SIG-M5 (cell line): ENCODE results near the gene PDE11A.
"Not testable (repeated sequence)": the region's sequence is repeated elsewhere in the genome, so short reads cannot be mapped to it uniquely, and the experiment has no call there.

Experiments
- DNase-seq: peaks from one replicate; lab custom pipeline; 2025; lab: John Stamatoyannopoulos, UW

The PDE11A gene

DNA sequence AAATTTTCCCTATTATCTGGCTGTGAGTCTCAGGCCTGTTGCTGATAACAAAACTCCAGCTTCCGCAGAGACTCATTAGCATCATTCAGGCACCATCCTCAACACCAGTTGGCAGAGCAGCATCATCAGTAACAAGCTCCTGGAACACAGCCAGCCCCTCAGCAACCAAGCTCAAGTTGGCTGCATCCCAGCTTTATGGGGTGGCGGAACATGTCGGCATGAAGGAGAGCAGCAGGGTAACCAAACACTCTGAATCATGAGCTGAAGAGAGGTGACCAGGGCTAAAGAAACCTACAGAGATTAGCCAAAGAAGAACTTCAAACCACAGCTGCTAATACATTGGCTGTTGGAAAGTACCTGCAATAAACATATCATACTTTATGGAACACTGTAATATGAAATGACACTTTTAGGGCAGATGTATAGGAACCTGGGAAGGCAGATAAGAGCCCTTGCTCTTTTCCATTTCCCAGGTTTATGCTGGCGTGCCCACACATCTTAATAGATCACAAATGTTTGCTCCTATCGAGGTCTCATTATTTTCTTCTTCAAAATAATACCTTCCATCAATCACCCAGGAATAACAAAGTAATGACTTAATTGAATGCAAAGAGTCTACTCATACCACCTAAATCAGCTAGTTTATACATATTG is 63.8 kb downstream of the PDE11A start:
- no peak for DNase-seq

DNA sequence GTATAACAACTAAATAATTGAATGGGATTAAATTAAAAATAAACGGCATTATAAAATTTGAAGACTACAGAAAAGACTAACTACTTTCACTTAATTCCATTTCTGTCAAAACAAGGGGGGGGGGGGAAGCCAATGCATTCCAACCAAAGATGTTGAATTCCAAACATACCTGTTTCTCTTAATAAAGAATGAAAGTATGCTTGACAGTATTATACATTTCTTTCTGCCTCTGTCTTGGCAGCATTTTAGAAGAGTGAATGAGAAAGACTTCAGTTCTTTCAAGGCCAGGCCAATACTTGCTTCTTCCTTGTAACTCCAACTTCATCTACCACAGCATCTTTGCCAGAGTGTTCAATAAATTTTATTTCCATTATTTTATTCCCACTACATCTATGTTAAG is 65.9 kb downstream of the PDE11A start:
- DNase-seq = no peak

DNA sequence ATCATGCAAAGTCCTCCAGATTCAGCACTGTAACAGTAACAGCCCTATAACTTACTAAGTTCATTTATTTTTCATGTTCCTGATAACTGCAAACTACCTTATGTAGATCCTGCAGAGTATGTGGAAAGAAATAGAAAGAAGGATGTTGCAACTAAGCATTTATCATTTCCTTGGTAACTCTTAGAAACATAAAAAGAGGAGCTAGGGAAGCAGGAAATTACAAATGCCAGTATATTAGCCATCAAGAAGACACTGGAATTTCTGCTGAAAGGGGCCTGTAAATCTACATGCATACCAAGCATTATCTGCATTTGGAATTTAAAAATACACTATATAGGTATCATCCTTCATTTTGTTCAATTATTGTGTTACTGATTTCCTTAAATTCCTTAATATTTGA is 66.8 kb downstream of the PDE11A start:
- DNase-seq = no peak

DNA sequence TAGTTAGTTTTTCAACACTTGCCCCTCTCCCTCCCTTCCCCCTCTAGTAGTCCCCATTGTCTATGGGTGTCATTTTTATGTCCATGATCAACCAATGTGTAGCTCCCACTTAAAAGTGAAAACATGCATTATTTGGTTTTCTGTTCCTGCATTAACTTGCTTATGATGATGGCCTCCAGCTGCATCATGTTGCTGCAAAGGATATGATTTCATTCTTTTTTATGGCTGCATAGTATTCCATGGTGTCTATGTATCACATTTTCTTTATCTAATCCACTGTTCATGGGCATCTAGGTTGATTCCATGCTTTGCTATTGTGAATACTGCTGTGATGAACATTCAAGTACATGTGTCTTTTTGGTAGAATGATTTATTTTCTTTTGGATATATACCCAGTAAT is 70.5 kb downstream of the PDE11A start:
- no peak for DNase-seq

DNA sequence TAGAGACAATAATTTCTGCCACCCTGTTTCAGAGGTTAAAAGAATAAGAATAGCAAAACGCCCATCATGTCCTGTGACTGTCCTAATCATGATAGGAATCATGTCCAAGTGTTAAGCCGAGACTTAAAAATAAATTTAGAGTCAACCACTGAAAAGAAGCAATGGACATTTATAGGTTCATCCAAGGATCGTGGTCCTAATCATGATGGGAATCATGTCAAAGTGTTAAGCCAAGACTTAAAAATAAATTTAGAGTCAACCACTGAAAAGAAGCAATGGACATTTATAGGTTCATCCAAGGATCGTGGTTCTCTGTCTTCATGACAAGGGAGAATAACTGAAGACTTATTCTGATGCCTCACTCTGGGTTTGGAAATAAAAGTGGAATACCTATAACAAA is 73.6 kb downstream of the PDE11A start:
- DNase-seq = no peak

DNA sequence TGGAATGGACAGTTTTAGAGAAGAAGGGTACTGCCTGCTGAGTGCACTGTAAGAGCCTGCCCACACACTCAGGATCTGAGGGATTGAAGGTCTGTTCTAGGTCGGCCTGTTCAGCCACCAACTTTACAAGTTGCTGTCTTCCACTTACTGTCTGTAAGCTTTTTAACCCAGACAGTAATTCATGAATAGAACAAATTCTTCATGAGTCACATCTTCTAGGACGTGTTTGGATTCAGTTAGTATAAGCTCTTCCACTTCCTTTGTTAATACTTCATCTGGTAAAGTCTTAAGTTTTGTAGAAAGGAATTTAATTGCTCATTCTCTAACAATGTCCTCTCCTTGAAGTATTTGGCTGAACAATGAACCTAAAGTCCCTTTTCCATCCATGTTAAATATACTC is 74.6 kb downstream of the PDE11A start:
- DNase-seq = no peak

DNA sequence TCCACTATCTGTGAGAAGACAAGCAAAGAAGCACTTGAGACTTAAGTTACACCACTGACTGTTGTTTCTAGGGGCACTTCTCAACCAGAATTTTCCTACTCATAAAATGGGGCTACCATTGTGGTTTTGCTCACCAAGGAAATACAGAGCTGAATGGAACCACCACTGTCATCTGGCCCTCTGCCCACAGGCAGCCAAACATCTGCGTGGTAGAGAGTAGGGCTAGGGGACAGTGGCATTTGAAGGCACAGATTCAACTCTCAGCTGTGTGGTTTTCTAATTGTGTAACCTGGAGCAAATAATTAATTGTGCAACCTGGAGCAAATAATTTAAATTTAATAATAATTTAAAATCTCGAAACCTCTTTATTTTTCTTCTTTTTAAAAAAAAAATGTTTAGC is 79.6 kb downstream of the PDE11A start:
- no peak for DNase-seq

DNA sequence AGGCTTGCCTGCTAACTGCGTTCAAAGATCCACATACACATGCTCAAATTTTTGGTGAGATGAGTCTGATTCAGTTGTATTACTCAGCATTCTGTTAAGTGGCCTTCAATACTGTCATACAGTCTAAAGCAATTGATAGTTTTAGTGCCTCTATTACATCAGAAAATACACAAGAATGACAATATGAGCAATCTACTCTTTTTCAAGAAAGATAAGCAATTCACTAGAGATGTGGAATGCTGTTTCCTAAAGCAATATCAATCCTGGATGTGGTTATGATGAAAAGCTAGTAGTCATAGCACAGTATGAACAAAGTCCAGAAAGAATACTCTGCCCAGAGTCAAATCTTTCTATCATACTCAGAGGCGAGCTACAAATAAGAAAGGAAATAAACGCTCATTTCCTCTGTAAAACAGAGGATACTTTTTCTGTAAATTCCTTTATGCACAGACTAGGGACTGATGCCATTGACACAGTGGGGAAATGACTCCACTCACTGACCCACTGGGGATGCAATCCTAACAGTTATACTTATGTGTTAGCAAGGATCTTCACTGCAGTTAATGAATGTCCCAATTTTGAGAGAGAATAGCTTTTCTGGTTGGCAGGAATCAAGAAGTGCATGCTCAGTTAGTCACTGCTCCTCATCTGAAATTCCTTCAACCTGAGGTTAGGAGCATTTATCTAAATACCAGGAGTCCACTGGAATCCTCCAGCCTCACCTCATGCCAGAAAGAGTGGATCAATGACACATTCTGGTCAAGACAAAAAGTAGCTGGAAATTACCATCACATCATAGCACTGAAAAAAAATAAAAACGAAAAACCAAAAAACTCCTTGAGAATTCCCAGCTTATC is 83.3 kb downstream of the PDE11A start:
- no peak for DNase-seq

DNA sequence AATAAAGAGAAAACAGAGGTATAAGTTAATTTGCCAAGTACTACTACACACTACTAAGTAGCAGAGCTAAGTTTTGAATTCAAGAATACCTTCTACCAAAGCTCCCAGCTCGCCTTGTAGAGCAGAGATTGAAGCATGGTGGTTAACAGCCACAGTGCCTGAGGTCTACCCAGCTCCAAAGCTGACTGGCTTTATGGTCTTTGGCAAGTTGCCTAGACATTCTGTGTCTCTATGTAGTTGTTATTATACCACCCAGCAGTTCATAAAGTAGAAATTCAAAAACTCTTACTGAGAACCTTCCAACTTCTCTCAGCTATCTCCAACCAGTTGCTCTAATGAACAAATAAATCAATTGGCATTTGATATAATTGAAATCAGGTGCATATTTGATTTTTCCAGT is 87.8 kb downstream of the PDE11A start:
- DNase-seq = no peak

DNA sequence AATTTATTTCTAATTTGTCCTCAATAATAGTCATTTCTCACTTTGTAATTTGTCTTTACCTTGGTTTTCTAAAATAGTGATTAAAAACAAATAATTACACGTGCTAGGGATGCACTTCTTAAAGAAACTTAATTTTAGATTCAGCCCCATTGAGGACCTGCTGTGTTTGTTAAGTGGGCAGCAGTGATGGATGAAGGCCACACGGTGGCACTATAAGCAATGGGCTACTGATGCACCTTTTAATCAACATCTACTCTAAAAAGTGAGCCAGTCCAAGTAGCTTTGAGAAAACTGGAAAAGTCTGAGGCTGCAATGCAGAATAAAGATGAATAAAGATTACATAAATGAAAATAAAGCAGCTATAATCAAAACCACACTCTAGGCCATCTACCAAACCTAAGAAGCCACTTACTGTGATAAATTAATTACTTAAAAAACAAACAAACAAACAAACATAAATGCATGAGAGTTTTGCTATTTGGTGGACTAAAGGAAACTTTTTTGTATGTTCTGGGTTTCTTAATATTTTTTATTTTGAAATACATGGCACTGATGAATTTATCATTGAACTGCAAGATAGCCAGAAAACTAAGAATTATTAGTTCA is 89.3 kb downstream of the PDE11A start:
- DNase-seq = no peak

DNA sequence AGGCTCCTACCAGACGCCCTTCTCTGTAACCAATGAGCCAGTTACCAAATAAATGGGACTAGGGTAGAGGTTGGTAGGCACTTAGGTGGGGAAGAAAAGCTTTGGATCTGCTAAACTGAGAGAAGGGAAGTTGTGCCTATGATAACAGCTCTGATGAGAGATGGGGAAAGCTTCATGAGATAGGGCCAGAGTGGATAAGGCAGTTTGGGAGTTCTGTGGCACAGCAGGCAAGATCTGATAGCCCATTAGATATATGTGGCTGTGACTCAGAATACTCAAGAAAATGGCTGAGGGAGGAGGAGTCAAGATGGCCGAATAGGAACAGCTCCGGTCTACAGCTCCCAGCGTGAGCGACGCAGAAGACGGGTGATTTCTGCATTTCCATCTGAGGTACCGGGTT is 99.8 kb downstream of the PDE11A start:
- no peak for DNase-seq

DNA sequence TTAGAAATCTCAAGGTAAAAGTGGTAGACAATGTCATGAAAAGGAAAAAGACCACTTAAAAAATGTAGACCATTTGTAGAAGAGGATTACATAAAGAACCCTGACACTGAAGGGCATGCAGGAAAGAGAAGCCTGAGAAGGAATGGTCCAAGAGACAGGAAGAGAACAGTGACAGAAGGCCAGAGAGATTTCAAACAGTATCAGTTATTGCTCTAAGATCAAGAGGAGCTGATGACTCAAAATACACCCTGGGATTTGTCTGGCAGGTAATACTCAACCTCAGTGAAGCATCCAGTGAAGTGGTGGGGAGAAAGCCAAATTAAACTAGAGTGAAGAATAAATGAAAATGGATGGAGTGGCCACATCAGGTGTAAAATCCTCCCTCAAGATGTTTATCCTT is 100.5 kb downstream of the PDE11A start:
- DNase-seq = no peak

DNA sequence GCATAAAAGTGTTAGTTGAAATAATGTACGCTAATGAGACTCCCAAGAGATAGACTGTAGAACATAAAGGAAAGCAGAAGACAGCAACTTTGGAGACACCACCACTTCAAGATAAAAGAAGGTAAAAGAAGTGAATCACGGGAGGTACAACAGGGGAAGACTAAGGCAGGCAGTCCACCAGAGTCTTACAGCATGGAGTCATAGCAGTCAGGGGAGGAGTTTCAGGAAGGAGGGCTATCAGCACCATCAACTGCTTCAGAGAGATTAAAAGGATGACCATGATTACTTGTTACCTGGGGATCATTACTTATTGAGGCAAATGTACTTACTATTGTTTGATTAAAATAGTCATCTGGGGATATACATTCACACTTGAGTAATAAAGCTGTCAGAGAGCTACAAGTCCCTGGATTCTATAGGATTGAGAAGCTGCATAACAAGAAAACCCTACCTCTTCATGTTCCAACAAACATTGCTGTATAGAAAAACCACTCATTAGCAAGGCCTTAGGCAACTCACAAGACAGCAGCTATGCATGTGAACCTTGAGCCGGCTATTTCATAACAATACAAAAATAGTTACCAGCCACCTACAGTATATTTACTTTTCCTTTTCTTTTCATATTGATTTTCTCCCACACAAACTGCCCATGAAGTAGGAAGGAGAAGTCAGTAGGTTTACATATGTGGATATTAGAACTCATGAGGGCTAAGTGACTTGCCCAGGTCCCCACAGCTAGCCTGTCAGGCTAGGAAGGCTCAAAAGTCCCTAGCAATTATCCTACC is 101.7 kb downstream of the PDE11A start:
- DNase-seq = no peak

DNA sequence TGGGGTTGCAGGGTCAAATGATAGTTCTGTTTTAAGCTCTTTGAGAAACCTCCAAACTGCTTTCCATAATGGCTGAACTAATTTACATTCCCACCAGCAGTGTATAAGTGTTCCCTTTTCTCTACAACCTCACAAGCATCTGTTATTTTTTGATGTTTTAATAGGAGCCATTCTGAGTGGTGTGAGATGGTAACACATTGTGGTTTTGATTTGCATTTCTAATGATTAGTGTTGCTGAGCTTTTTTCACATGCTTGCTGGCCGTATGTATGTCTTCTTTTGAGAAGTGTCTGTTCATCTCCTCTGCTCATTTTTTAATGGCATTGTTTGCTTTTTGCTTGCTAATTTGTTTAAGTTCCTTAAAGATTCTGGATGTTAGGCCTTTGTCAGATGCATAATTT is 107.7 kb downstream of the PDE11A start:
- no peak for DNase-seq

DNA sequence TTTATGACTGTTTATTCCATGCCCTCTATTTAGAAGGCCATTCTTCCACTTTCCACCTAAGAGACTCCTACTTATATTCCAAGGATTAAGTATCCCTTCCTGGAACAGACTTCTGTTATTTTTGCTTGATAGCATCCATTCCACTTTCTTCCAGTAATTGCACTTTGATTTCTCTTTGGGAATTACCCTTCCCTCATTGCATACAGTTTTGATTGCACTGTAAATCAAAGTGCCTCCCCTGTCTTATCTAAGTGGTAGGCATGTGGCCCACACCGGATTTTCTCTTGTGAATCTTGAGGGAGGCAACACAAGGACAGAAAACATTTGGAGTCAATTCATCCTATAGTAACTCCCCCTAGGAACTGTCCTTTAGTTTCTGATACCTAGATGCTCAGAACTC is 120.4 kb downstream of the PDE11A start:
- DNase-seq = no peak

DNA sequence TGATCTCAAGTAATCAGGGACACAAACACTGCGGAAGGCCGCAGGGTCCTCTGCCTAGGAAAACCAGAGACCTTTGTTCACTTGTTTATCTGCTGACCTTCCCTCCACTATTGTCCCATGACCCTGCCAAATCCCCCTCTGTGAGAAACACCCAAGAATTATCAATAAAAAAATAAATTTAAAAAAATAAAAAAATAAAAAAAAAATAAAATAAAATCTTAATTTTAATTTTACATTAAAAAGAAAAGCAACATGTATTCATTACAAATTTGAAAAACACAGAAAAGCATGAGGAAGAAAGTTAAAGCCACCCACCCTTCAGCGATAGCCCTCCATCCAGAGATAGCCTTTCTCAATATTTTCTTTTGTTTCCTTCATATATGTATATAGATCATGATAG is 125.0 kb downstream of the PDE11A start:
- not testable (repeated sequence) for DNase-seq

DNA sequence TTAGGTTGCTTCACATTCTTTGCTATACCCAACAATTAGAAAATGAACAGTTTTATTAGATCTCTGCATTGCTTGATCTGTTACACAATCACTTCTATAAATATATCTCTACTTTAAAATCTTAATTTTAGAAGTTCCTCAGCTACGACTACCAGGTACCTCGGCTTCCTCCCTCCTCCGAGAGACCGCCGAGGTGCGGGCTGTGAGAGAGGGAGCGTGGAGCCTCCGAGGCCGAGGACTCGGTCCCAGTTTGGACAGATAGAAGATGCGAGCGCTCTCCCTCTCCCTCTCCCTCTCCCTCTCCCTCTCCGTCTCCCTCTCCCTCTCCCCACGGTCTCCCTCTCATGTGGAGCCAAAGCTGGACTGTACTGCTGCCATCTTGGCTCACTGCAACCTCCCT is 128.0 kb downstream of the PDE11A start:
- DNase-seq = not testable (repeated sequence)

DNA sequence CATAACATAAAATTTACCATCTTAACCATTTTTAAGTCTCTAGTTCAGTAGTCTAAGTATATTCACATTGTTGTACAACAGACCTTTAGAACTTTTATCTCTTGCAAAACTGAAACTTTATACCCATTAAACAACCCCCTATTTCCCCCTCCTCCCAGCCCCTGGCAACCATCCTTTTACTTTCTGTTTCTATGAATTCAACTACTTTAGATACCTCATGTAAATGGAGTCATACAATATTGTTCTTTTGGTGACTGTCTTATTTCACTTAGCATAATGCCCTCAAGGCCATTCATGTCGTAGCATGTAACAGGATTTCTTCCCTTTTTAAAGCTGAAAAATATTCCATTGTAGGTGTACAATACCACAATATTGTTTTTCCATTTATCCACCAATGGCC is 129.8 kb downstream of the PDE11A start:
- DNase-seq = no peak

DNA sequence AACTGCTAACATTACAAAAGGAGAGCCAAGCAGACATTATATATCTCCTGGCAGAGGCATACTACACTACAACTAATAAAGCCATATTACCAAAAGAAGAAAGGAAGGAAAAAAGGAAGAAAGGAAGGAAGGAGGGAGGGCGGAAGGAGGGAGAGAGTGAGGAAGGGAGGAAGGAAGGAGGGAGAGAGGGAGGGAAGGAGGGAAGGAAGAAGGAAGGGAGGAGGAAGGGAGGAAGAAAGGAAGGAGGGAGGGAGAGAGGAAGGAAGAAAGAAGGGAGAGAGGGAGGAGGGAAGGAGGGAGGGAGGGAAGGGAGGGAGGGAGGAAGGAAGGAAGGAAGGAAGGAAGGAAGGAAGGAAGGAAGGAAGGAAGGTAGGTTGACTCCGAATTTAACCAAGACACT is 133.4 kb downstream of the PDE11A start:
- DNase-seq = no peak

DNA sequence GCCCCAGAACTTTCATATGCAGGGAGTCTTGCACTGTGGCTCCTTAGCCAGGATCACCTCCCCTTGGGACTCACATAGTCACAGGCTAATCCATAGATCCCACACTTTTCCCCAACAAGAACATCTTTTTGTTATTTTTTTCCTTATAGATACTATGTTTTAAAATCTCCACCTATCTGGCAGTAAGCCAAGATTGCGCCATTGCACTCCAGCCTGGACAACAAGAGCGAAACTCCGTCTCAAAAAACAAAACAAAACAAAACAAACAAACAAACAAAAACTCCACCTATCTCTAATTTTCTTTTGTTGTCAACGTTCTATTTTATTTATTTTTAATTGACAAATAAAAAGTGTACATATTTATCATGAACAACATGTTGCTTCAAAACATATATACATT is 141.7 kb downstream of the PDE11A start:
- DNase-seq = no peak

DNA sequence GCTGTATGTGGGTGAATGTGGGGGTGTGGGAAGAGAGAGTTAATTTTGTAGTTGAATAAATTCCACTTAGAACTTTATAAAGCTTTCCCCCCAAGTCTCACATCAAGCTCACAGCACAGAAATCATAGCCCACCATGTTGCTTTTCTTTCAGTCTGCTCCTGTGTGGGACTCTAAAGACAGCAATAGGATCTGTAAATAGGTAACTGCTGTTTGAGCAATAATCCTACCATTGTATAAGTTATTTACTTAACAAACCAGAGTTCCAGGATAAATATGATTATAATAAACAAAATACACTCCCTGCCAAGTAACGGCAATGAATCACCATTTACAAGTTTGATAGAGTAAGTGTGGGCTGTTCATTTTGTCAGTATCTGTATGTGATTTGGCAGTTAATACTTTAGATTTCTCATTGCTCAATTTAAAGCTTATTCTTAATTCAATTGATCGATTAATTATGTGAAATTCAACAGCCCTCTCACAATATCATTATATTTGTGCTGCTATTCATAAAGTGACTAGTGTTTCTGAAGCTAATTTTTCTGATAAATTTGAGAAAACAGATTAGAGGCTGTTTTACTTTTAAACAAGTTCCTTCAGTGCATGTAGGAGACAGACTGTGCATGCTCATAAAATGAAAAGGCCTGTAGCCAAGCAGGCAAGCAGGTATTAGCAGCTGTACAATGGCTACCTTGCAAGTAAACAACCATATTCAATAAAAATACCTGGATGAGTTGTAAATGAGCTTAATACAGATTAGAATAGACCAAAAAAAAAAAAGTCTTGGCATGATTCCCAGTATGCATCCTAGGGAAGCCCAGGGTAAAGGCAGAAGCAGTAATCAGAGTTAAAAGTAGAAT is 142.7 kb downstream of the PDE11A start:
- DNase-seq = no peak

DNA sequence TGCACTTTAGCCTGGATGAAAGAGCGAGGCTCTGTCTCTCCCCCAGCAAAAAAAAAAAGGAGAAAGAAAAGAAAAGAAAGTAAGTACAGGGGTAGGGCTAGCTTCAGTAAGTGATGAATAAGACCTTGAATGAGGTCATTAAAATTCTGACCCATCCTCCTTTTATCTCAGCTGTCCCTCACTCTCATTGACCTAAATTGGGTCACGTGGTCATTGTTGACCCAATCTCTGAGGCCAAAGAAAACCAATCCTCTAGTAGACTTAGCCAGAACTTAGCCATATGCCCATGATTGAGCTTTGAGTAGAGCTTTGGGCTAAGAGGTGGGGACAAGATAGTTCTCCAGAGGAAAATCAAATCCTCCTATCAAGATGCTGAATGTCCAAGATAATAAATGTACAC is 149.3 kb downstream of the PDE11A start:
- DNase-seq = no peak
